ENCODE data around the gene DCDC2.
"Not testable (repeated sequence)": the region's sequence is repeated elsewhere in the genome, so short reads cannot be mapped to it uniquely, and the experiment has no call there.

DCDC2 gene

DNA sequence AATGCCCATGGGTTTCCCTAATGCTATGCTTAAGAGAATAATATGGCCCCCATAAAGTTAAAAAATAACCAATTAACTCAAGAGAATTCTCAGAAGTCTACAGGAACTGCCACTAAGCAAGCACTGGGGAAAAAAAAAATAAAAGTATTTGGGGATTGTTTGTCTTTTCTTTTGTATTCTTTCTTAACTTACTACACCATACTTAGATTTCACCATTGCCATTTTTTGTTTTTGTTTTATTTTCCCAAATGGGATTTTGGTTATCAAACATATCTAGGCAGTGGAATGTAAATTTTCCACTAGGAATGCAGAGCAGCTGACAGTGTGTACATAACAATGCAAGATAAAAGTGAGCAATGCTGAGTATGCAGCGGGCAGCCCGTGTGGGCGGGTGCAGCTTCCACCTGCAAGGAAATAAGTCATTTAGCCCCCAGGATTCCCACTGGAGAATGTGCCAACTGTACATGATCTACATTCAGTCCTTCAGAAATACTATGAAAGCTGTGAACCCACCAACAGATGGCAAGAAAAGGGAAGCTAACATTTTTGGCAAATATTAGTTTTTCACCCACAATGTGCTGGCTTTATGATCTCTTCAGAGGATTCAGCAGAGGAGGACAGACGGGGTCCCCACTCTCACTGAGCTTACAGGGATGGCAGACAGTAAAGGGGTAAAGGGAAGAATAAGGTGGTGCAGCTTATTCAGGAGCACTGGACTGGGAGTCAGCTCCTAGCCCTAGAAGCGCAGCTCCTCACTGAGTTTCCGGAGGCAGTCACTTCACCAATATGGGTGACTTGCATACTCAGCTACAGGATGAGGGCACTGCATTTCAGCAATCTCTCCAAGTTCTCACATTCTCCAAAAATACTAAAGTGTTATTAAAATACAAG, 44.4 kb downstream of the DCDC2 start:
- in situ Hi-C loops (cut with MboI; ENCODE audit: low pct_unique_long_range_greater_than_20kb, low sequenced_read_pairs, unreplicated experiment): no loop called here
- no peak for DNase-seq (ENCODE audit: low spot score)
- TF ChIP-seq, protein P1, sequence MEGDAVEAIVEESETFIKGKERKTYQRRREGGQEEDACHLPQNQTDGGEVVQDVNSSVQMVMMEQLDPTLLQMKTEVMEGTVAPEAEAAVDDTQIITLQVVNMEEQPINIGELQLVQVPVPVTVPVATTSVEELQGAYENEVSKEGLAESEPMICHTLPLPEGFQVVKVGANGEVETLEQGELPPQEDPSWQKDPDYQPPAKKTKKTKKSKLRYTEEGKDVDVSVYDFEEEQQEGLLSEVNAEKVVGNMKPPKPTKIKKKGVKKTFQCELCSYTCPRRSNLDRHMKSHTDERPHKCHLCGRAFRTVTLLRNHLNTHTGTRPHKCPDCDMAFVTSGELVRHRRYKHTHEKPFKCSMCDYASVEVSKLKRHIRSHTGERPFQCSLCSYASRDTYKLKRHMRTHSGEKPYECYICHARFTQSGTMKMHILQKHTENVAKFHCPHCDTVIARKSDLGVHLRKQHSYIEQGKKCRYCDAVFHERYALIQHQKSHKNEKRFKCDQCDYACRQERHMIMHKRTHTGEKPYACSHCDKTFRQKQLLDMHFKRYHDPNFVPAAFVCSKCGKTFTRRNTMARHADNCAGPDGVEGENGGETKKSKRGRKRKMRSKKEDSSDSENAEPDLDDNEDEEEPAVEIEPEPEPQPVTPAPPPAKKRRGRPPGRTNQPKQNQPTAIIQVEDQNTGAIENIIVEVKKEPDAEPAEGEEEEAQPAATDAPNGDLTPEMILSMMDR (IDR thresholded peaks at IDR 0.05; ENCODE audit: extremely low read depth, insufficient read depth, missing control alignments): no peak

DNA sequence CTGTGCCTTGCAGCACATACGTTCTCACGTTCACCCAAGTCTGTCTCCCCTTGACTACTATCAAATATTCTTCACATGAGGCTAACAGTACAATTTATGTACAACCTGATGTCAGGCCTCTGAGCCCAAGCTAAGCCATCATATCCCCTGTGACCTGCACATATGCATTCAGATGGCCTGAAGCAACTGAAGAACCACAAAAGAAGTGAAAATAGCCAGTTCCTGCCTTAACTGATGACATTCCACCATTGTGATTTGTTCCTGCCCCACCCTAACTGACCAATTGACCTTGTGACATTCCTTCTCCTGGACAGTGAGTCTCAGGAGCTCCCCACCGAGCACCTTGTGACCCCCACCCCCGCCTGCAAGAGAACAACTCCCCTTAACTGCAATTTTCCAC, 46.1 kb downstream of the DCDC2 start:
- in situ Hi-C loops (cut with MboI; ENCODE audit: low pct_unique_long_range_greater_than_20kb, low sequenced_read_pairs, unreplicated experiment); DNase-seq (ENCODE audit: low spot score): not testable (repeated sequence)

DNA sequence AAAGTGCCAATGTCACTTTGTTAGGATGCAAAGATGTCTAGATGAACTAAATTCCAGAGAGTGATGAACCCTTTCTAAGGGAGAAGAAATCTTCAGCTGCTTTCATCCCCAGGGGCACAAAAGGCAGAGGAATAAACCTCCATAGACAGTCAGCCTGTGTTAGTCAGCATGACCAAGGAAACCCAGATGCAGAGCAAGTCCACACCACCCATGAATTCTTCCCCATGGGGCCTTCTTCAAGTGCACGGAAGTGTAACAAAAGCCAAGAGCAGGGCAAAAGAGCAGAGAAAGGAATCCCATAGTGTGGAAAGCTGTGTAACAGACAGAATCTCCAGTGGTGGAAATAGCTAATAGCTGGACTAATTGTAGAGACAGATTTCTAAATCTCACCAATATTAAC, 50.0 kb downstream of the DCDC2 start:
- in situ Hi-C loops (cut with MboI; ENCODE audit: low pct_unique_long_range_greater_than_20kb, low sequenced_read_pairs, unreplicated experiment): no loop called here
- TF ChIP-seq, protein P1 (IDR thresholded peaks at IDR 0.05; ENCODE audit: extremely low read depth, insufficient read depth, missing control alignments): no peak
- DNase-seq (ENCODE audit: low spot score): no peak

DNA sequence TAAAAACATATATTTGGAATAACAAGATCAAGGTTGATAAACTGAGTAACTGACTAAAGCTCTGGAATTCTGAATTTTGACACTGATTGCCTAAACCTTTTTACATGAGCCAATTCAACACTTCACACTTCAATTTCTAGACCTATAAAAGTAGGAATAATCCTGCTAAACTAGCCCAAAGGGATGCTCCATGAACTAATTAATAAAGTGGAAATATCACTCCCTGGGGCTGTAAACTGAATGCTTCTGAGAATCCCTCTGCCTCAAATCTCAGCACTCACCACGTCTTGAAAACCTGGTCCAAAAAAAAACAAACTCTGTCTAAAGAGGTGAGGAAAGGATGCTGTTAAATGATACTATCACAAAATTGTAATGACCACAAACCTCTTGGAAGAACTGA, 50.9 kb downstream of the DCDC2 start:
- TF ChIP-seq, protein P1 (IDR thresholded peaks at IDR 0.05; ENCODE audit: extremely low read depth, insufficient read depth, missing control alignments): no peak
- in situ Hi-C loops (cut with MboI; ENCODE audit: low pct_unique_long_range_greater_than_20kb, low sequenced_read_pairs, unreplicated experiment): no loop called here
- DNase-seq (ENCODE audit: low spot score): no peak

DNA sequence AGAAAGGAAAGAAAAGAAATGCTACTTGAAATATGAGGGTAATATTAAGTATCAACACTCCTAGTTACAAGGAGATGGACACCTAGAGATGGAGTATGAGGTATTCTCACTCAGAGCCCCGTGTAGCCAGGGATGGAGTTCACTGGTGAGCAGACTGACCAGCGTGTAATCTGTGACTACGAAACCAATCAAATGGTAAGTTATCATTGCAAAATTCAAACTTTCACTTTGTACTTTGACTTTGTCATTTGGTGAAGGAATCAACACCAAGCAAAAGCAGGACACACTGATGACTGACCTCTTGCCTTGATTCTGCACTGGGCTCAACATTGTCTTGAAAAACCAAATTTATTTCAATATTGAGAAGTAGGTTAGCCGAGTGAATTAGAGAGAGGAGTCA, 51.8 kb downstream of the DCDC2 start:
- DNase-seq (ENCODE audit: low spot score): no peak
- in situ Hi-C loops (cut with MboI; ENCODE audit: low pct_unique_long_range_greater_than_20kb, low sequenced_read_pairs, unreplicated experiment): no loop called here
- TF ChIP-seq, protein P1 (IDR thresholded peaks at IDR 0.05; ENCODE audit: extremely low read depth, insufficient read depth, missing control alignments): no peak

DNA sequence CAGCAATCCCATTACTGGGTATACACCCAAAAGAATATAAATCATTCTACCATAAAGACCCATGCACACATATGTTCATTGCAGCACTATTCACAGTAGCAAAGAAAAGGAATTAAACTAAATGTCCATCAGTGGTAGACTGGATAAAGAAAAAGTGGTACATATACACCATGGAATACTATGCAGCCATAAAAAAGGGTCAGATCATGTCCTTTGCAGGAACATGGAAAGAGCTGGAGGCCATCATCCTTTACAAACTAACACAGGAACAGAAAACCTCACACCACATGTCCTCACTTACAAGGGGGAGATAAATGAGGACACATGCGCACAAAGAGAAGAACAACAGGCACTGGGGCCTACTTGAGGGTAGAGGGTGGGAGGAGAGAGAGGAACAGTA, 60.9 kb downstream of the DCDC2 start:
- in situ Hi-C loops (cut with MboI; ENCODE audit: low pct_unique_long_range_greater_than_20kb, low sequenced_read_pairs, unreplicated experiment): no loop called here
- no peak for DNase-seq (ENCODE audit: low spot score)
- TF ChIP-seq, protein P1 (IDR thresholded peaks at IDR 0.05; ENCODE audit: extremely low read depth, insufficient read depth, missing control alignments): no peak

DNA sequence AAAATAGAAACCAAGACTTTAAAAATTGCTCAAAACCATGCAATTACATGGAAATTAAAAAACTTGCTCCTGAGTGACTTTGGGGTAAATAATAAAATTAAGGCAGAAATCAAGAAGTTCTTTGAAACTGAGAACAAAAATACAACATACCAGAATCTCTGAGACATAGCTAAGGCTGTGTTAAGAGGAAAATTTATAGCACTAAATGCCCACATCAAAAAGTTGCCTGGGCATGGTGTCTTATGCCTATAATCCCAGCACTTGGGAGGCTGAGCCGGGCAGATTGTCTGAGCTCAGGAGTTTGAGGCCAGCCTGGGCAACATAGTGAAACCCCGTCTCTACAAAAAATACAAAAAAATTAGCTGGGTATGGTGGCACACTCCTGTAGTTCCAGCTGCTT, 64.0 kb downstream of the DCDC2 start:
- in situ Hi-C loops (cut with MboI; ENCODE audit: low pct_unique_long_range_greater_than_20kb, low sequenced_read_pairs, unreplicated experiment); DNase-seq (ENCODE audit: low spot score): not testable (repeated sequence)

All from GM13977 (cell line).